Osteocyte (in vitro differentiated cells): ENCODE measurements around the gene MAB21L2. TPM values are rescaled to one million over a fixed set of nuclear protein-coding genes. Genes with fewer than 3 reads are reported as not detected.
A peak's percentile ranks its signal among the peaks of the same experiment; 100 is the strongest.

Experiments used
- DNase-seq: peaks from one replicate; pipeline ENCODE4 v3.0.0; 2021; ENCODE audit warnings: mixed read lengths; ENCODE audit not compliant: unreplicated experiment; ENCODE audit errors: extremely low spot score
- H3K27ac Mint-ChIP-seq: one replicate; pipeline ENCODE4 v1.8.0; 2021; ENCODE audit warnings: mild to moderate bottlenecking, mixed read lengths; ENCODE audit not compliant: unreplicated experiment
- H3K27me3 Mint-ChIP-seq: one replicate; pipeline ENCODE4 v1.8.0; 2021; ENCODE audit warnings: mixed read lengths; ENCODE audit not compliant: unreplicated experiment
- H3K36me3 Mint-ChIP-seq: one replicate; pipeline ENCODE4 v1.8.0; 2021; ENCODE audit warnings: mixed read lengths; ENCODE audit not compliant: unreplicated experiment
- H3K4me1 Mint-ChIP-seq: one replicate; pipeline ENCODE4 v1.8.0; 2021; ENCODE audit warnings: mixed read lengths; ENCODE audit not compliant: unreplicated experiment
- H3K4me3 Mint-ChIP-seq: one replicate; pipeline ENCODE4 v1.8.0; 2021; ENCODE audit warnings: mild to moderate bottlenecking, moderate library complexity, mixed read lengths; ENCODE audit not compliant: unreplicated experiment
- H3K9me3 Mint-ChIP-seq: one replicate; pipeline ENCODE4 v1.8.0; 2021; ENCODE audit warnings: mixed read lengths; ENCODE audit not compliant: unreplicated experiment
- CTCF ChIP-seq: fragments of 200-600 bp; sonication (generic); IDR thresholded peaks from 2 replicates; pipeline ENCODE4 v1.5.0; 2021; ENCODE audit warnings: antibody characterized with exemption, mild to moderate bottlenecking, moderate library complexity
- total RNA-seq: library from RNA; stranded (reverse); gene quantifications from 2 replicates; pipeline ENCODE4 v1.2.1, GENCODE V29; 2021

The MAB21L2 gene
- total RNA-seq, 1 donor from 2014 or later: 72.1 TPM

GRCh38 chr4:150599547-150599946 is 17.6 kb downstream of the MAB21L2 start:
- H3K9me3 Mint-ChIP-seq: no peaks in the 10 kb centered on the region
- no peak for TF ChIP-seq CTCF
- no peak overlapping the region for H3K27ac Mint-ChIP-seq
- H3K36me3 Mint-ChIP-seq: peaks cover 7% of the 10 kb centered on the region
- no peak for DNase-seq
- H3K4me1 Mint-ChIP-seq: peaks cover 18% of the 10 kb centered on the region
- no peaks in the 10 kb centered on the region for H3K27me3 Mint-ChIP-seq
- H3K4me3 Mint-ChIP-seq: no peak overlapping the region

GRCh38 chr4:150600812-150601445 is 19.0 kb downstream of the MAB21L2 start:
- Mint-ChIP-seq H3K9me3 (no peaks in the 10 kb centered on the region), H3K27ac (no peak overlapping the region), H3K27me3 (no peaks in the 10 kb centered on the region), H3K4me3 (no peak overlapping the region), H3K36me3 (peaks cover 7% of the 10 kb centered on the region), H3K4me1 (peaks cover 14% of the 10 kb centered on the region)
- DNase-seq: no peak
- no peak for TF ChIP-seq CTCF

GRCh38 chr4:150609131-150609530 is 27.2 kb downstream of the MAB21L2 start:
- Mint-ChIP-seq H3K27me3 (no peaks in the 10 kb centered on the region), H3K36me3 (no peaks in the 10 kb centered on the region), H3K9me3 (no peaks in the 10 kb centered on the region), H3K27ac (no peak overlapping the region), H3K4me1 (peaks cover 2% of the 10 kb centered on the region), H3K4me3 (no peak overlapping the region)
- TF ChIP-seq CTCF: no peak
- no peak for DNase-seq

- TF ChIP-seq CTCF: no peak
- no peak for DNase-seq
- peaks cover 14% of the 10 kb centered on the region for H3K4me1 Mint-ChIP-seq
- peaks cover 7% of the 10 kb centered on the region for H3K36me3 Mint-ChIP-seq
- H3K4me3 Mint-ChIP-seq: peak overlapping the region; percentile 62
- peaks cover 11% of the 10 kb centered on the region for H3K9me3 Mint-ChIP-seq
- peak overlapping the region; percentile 83 for H3K27ac Mint-ChIP-seq
- H3K27me3 Mint-ChIP-seq: no peaks in the 10 kb centered on the region
Measured at GRCh38 chr4:150619042-150619441, 37.1 kb downstream of the MAB21L2 start.

GRCh38 chr4:150624055-150624454 is 42.1 kb downstream of the MAB21L2 start:
- no peak overlapping the region for H3K4me3 Mint-ChIP-seq
- TF ChIP-seq CTCF: no peak
- H3K27ac Mint-ChIP-seq: no peak overlapping the region
- peaks cover 7% of the 10 kb centered on the region for H3K4me1 Mint-ChIP-seq
- DNase-seq: no peak
- H3K9me3 Mint-ChIP-seq: peaks cover 11% of the 10 kb centered on the region
- no peaks in the 10 kb centered on the region for H3K27me3 Mint-ChIP-seq
- peaks cover 5% of the 10 kb centered on the region for H3K36me3 Mint-ChIP-seq
